ENCODE results near the gene PITX2. TPM values are rescaled to one million over a fixed set of nuclear protein-coding genes. Genes with fewer than 3 reads are reported as not detected.
"Not testable (repeated sequence)": the region's sequence is repeated elsewhere in the genome, so short reads cannot be mapped to it uniquely, and the experiment has no call there.

Gene PITX2
- polyA plus RNA-seq, 4 donors = 1.8 to 3.3 (median 2.8) TPM

DNA sequence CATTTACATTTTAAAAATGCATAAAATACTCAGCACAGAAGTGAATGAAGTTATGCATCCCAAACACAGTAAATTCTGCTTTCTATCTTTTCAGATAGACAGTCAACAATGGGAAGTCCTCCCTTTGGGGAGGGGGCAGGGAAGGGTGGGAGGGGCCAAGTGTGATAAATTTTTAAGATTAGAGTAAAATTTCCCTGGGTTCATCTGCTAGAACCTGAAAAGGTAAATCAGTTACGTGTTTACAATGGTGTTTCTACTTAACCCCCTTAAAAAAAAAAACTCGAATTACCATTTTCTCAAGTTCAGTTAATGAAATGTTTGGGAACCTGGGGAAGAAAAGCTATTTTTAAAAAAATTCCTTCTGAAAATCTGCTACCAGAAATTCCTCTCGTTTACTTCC, 9.1 kb downstream of the PITX2 start:
- DNase-seq (ENCODE audit: low read depth in 4 of 4, low spot score in 2 of 4) = peak in 1 of 4 donors; percentile 11

DNA sequence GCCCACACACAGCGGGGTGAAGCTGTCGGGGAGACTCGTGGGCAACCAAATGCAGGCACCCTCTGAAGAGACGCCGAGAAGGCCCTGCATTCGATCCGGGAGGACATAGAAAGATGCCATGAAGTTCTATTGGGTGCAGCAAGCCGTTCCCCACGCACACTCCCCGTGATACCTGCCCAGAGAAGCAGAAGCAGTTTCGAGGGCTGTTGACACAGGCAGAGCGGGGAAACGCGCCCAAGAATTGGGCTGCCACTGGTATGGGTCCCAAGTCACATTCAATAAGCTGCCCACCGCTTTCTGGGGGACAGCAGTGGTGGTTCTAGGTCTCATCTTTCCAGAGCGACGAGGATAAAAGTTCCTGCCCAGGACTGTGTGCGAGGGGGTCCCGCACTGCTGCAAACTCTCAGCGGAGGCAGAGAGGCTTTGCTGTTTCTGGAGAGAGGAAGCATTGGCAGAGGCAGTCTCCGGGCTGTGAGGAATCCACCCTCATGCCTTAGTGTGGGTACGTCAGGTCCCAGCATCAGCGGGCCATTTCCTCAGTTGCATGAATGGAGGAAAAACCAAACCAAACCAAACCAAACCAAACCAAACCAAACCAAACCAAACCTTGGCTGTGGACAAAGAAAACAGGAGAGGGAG, 10.1 kb downstream of the PITX2 start:
- peak in 1 of 4 donors; percentile 13 for DNase-seq (ENCODE audit: low read depth in 4 of 4, low spot score in 2 of 4)

DNA sequence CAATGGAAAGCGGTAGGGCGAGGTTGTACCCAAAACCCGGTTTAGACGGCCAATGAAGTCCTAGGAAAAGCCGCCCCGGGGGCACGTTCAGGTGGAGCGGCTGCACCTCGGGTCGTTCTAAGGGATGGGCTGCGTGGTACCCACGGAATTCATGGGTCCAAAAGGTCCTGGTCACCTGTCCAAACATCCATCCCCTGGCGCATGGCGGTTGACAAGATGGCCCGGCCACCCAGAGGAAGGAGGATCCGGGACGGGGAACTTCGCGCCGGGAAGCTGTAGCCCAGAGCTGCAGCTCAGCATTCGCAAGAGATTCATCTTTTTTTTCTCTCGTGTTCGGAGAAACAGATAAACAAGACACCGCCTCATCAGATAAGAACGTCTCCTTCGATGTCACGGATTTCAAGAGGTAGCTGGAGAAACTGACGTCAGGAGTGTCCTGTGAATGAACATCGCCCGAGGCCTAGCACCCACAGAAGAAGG, 10.9 kb downstream of the PITX2 start:
- no peak for DNase-seq (ENCODE audit: low read depth in 4 of 4, low spot score in 2 of 4)

DNA sequence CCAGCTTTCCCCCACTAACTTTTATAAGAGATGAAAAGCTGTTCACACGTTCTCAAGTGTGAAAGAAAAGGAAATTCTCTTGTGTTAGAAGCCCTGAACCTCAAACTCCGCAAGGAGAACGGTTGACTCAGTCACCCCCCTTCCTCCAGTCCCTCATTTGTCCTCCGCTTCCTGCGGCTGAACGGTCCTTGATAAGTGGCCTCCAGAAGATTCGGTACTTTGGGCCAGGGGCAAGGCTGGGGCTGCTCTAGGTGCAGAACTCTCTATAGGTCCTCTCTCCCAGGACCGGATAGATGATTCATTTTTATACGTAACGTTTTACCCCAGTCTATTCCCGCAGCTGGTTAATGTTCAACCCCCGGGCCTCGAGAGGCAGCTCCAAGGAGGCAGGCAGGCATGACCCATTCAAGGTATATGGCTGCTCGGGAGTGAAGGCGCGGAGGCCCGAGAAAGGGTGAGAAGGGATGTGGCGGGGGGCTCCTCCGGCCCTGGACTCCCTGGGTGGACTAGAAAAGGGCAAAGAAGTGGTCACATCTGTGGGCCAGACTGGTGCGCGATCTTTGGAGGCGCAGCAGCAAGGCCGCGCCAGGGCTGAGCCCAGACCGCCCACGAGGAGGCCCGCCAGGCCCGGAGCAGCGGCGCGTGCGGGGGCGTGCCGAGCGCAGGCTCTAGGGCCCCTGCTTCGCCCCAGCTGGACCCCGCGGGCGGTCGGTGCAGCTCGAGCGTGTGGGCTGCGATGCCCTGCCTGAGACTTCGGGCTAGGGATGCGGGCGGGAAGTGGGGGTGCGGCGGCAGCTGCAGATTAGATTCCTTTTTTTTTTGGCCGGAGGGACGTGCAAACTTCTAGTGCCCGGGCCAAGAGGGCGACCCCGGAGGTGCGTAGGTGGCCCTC, 11.7 kb downstream of the PITX2 start:
- no peak for DNase-seq (ENCODE audit: low read depth in 4 of 4, low spot score in 2 of 4)

DNA sequence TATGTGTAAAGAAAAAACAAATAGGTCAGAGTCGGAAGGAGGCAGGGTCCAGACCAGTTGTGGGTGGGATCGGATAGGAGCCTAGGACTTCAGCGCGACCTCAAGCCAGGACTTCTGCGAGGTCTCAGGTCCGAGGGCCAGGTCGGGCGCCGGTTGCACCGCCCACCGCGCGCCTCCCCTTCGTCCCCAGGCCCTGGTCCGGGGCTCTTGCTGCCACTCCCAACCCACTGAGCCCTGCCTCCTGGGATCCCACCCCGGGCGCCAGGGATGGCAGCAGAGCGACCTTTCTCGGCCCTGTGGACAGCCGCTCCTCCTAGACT, 12.3 kb downstream of the PITX2 start:
- no peak for DNase-seq (ENCODE audit: low read depth in 4 of 4, low spot score in 2 of 4)

DNA sequence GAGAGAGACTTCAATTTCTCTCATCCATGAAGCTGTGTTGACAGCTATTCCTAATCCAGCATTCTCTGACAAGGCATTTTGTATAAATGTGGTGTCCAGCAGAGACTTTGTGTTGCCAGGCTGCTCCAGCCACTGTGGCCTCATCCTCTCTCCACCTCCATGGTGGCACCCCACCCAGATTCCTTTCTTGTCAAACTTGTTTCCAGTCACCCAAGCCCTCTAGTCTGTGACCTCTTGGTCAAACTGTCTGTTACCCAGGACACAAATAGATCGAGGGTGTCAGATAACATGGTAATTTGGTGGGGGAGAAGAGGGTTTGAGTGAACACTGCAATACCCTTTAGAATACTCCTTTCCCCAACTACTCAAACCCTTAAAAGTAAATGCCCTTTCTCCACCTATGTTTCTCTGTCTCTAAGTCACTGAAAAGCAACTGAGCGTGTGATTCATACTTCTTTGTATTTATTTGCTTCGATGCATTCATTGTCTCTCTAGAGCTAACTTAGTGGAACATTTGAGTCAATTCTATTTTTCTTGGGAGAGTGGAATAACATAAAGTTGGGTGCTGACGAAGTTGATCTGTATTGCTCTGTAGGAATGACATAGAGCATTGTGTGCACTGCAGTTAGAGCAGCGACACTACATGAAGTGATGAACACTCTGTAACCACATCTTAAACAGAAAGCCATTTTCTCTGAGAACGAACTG, 13.7 kb downstream of the PITX2 start:
- DNase-seq (ENCODE audit: low read depth in 4 of 4, low spot score in 2 of 4) = no peak

DNA sequence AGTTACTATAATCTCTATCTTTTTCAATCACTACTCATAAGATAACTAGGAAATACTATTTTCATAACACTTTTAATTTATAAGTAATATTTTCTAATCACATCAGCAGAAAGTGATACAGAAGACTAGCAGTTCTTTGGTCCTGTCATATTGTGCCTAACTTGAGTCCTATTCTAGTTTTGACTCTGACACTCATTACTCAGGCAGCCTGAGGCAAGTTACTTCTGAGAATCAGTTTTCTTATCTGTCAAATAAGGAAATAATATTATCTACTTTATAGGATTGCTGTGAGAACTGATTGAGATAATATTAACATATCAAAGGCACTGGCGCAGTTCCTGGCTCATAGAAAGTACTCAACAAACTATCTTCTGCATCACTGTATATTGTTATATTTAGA, 17.8 kb downstream of the PITX2 start:
- DNase-seq (ENCODE audit: low read depth in 4 of 4, low spot score in 2 of 4) = no peak

DNA sequence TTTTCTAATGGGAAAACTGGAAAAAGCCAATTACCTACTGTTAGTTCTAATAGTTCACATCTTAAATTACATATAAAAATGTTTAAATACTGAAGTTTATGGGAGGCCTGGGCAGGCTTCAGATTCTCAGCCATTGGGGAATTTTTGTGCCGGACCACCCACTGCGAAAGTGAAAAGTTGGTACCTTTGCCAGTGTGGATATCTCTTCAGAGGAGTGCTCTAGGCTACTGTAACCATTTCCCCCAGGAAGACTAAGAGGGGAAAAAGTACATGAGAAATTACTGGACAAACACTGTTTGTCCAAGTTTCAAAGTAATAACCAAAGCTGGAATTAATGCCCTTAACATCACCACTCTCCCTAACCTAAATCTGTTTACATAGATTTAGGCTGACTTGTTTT, 20.8 kb downstream of the PITX2 start:
- no peak for DNase-seq (ENCODE audit: low read depth in 4 of 4, low spot score in 2 of 4)

DNA sequence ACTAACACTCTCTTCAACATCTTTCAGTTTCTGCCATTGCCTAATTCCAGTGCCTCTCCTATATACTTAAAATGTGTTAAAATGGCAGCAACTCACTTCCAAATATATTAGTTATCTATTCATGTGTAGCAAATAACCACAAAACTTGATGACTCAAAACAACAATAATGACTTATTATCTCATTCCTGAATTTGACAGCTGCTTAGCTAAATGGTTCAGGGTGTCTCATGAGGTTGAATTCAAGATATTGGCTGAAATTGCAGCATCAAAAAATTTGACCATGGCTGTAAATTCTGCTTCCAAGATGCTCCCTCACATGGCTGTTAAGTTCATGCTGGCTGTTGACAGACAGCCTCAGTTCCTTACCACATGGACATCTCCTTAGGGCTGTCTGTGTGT, 25.3 kb downstream of the PITX2 start:
- DNase-seq (ENCODE audit: low read depth in 4 of 4, low spot score in 2 of 4) = no peak

DNA sequence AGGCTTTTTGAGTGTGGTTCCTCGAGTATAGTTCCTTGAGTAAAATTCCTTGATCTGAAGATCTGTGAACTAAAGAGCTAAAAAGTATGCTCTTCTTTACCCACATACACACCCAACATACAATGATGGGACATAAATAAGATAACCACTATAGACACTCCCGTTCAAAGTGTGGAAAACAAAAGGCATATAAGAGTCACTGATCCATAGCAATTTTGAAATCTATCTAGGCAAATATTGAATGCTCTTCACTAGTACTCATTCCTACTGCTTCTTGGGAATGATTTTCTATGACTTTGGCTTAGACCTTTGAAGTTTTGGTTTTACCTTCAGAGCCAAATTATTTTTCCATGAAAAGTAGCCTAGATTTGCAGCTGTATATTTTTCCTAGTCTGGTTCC, 26.4 kb downstream of the PITX2 start:
- DNase-seq (ENCODE audit: low read depth in 4 of 4, low spot score in 2 of 4) = no peak

DNA sequence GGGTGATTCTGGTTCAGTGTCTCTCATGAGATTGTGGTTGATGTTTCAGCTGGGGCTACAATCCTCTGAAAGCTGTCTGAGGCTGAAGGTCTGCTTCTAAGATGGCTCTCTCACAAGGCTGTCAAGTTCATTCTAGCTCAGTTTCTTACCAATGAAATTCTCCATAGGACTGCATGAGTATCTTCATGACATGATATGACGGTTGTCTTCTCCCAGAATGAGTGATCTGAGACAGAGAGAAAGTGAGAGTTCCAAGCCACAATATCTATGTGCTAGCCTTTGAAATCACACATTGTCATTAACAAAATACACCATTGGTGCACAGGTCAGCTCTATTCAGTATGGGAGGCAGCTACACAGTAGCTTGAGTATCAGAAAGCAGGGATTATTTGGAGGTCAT, 27.3 kb downstream of the PITX2 start:
- DNase-seq (ENCODE audit: low read depth in 4 of 4, low spot score in 2 of 4) = no peak

DNA sequence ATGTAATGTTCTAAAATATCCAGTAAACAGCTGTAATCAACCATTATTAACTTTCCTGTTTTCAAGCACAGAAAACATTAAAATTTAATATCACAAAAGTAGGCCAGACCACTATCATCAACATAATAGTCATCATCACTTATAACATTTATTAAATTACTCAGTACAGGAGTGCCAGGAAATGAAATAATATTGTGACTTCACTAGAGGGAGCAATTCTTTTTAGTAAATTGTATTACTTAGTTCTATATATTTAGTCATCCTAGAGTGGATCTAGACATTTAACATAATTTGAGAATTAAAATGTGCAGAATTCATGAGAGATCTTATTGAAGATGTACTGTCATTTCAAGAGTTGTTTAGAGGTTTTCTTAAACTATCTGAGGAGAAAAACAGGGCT, 33.6 kb downstream of the PITX2 start:
- DNase-seq (ENCODE audit: low read depth in 4 of 4, low spot score in 2 of 4) = no peak

DNA sequence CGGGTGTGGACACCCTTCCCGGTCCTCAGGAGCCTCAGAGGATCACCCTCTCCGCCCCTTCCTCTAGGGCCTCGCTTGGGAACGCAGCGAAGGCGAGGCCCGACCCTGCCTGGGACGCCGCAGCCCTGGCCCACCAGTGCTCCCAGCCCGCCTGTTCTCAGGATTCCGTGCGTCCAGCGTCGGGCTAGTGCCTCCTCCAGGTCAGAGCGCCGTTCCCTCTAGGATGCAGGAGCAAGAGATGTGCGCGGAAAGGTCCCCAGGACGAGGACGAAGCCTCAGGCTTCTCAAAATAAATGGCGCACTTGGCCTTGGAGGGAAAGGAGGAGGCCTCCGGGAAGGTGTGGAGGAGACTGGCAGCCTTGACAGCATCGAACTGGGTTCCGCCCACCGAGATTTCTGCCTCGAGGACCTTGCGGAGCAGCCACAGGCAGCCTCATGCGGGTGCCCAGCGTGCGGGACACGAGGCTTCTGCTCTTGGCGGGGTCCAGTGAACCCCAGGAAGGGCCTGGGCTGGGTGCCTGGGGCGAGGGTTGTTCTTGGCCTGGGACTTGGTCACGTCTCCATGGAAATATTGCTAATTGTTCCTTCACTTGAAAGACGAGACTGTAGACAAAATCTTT, 35.1 kb downstream of the PITX2 start:
- DNase-seq (ENCODE audit: low read depth in 4 of 4, low spot score in 2 of 4) = no peak

DNA sequence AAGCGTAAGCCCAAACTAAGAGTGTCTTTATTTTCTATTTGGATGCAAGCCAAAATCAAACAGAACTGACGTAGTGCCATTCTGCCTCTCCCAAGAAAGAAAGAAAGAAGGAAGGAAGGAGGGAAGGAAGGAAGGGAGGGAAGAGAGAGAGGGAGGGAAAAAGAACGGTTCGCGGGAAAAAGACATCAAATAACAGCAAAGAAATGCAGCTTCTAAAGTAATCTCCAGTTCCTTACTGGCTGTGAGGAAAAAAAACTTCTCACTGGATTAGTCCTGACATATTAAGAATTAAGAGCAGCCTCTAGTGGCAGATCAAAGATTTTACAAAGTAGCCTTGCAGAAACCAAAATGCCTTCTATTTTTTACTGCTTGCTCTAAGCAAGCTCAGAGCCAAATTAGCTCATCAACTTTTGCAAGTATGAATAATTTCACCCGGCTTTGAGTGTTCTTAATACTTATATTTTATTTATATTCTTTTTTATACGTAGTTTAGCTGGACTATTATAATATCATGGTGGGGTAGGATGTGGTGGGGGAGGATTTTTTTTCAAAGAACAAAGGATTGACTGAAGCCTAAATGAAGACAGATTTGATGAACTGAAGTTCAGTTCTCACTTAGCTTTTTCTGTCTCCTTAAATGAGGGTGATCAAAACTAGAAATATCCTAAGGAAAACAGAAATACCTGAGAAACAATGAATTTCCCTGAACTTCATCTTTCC, 36.6 kb downstream of the PITX2 start:
- peak in 2 of 4 donors; percentile 13 to 31 for DNase-seq (ENCODE audit: low read depth in 4 of 4, low spot score in 2 of 4)

DNA sequence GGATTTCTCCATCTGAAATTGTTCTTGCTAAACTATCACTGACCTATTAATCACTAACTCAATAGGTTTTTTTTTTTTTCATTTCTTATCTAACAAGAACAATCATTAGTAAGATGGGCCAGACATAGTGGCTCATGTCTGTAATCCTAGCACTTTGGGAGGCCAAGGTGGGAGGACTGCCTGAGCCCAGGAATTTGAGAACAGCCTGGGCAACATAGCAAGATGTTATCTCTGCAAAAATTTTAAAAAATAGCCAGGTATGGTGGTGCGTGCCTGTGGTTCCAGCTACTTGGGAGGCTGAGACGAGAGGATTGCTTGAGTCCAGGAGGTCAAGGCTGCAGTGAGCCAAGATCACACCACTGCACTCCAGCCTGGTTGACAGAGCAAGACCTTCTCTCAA, 46.2 kb downstream of the PITX2 start:
- not testable (repeated sequence) for DNase-seq (ENCODE audit: low read depth in 4 of 4, low spot score in 2 of 4)

Other genes with a start within 250 kb of the PITX2 start
- 100 to 1,000 TPM; 131 to 218 (median 180) TPM for gene ENPEP, start 146.9 kb downstream of the PITX2 start, polyA plus RNA-seq (ENCODE audit: insufficient read length in 4 of 4)

Measured in left renal cortex interstitium (tissue), 4 donors.